K562 (cell line): ENCODE data around the gene FAM177B. TPM values are rescaled to one million over a fixed set of nuclear protein-coding genes. Genes with fewer than 3 reads are reported as not detected.

Source experiments
- ATAC-seq: fragments of 200-7000 bp; cut with Tn5 transposase; 3 replicates; pipeline ENCODE4 v1.9.1; 2020; ENCODE audit warnings: moderate library complexity
- BruUV-seq: library from RNA; stranded (reverse); fragments of 400-500 nt; replicated peaks from 2 replicates; lab custom pipeline; 2021; lab: Mats Ljungman, UMichigan
- CTCF ChIA-PET: fragments of 300-600 bp; formaldehyde crosslinking; extraction: SDS; loops from one replicate; lab custom pipeline; 2021; ENCODE audit warnings: low intra/inter-chr PET ratio; lab: Yijun Ruan, JAX
- POLR2A ChIA-PET: fragments of 300-600, 350-650 bp; sonication (Branson Sonifier 250); formaldehyde crosslinking; extraction: SDS; loops from one replicate; lab custom pipeline; 2021; ENCODE audit warnings: antibody characterized with exemption, inconsistent platforms; lab: Yijun Ruan, JAX
- DNase-seq, 4 experiments: peaks; one replicate each; pipeline versions ENCODE4 v3.0.0 to v3.0.0-alpha.2; 2011 to 2018; ENCODE audit warnings: low spot score in 3 of 4, mixed read lengths in 3 of 4; ENCODE audit errors: extremely low read depth in 1 of 4
- FAIRE-seq: peaks from 2 replicates; lab custom pipeline; 2011; peaks lifted over from hg19 to GRCh38; lab: Jason Lieb, UNC
- H2AFZ ChIP-seq: 2 replicates; pipeline ENCODE4 v1.6.0; 2011; ENCODE audit warnings: low read depth, low read length, control low read depth, inconsistent platforms
- H3K27ac ChIP-seq: fragments of 200-600 bp; 3 replicates; pipeline ENCODE4 v1.8.0; 2011; ENCODE audit warnings: low read depth, mild to moderate bottlenecking, control low read depth, inconsistent platforms, low read length, moderate library complexity, mixed read lengths; ENCODE audit errors: extremely low read depth
- H3K27me3 ChIP-seq, 2 experiments: fragments of 300-600 bp in 1 of 2; 2 replicates in 1 of 2; 3 replicates in 1 of 2; pipeline versions ENCODE4 v1.6.0 to v1.8.0; 2011; ENCODE audit warnings: inconsistent platforms in 2 of 2, low read length in 2 of 2, mild to moderate bottlenecking in 1 of 2, mixed read lengths in 1 of 2, moderate library complexity in 1 of 2; ENCODE audit not compliant: control insufficient read depth in 2 of 2, insufficient read depth in 2 of 2
- H3K36me3 ChIP-seq: fragments of 300-600 bp; 3 replicates; pipeline ENCODE4 v1.8.0; 2011; ENCODE audit warnings: mild to moderate bottlenecking, low read length, inconsistent platforms; ENCODE audit not compliant: control insufficient read depth, insufficient read depth
- H3K4me1 ChIP-seq, 2 experiments: fragments of 200-600 bp in 1 of 2; replicated peaks in 1 of 2; 2 replicates in 1 of 2; 3 replicates in 1 of 2; pipeline versions ENCODE4 v1.5.1 to v1.8.0; 2011; ENCODE audit warnings: inconsistent platforms in 2 of 2, low read length in 2 of 2, mild to moderate bottlenecking in 1 of 2, mixed read lengths in 1 of 2, moderate library complexity in 1 of 2; ENCODE audit not compliant: control insufficient read depth in 2 of 2, insufficient read depth in 2 of 2
- H3K4me2 ChIP-seq: 2 replicates; pipeline ENCODE4 v1.6.1; 2011; ENCODE audit warnings: low read length, control low read depth, inconsistent platforms, mixed read lengths; ENCODE audit not compliant: insufficient read depth
- H3K4me3 ChIP-seq: fragments of 200-600 bp; sonication (generic), shearing (Covaris generic); 2 replicates; pipeline ENCODE4 v1.5.1; 2016; ENCODE audit warnings: control low read depth, inconsistent platforms
- H3K79me2 ChIP-seq: fragments of 200-600 bp; 3 replicates; pipeline ENCODE4 v1.8.0; 2011; ENCODE audit warnings: low read length, inconsistent platforms; ENCODE audit not compliant: control insufficient read depth, insufficient read depth
- H3K9ac ChIP-seq, 2 experiments: 2 replicates each; pipeline versions ENCODE4 v1.6.0 to v1.6.1; 2011; ENCODE audit warnings: low read depth in 2 of 2, low read length in 2 of 2, control low read depth in 1 of 2, inconsistent platforms in 1 of 2, mild to moderate bottlenecking in 1 of 2, mixed read lengths in 1 of 2; ENCODE audit not compliant: insufficient read depth in 1 of 2
- H3K9me1 ChIP-seq: one replicate; pipeline ENCODE4 v1.6.0; 2011; ENCODE audit warnings: inconsistent platforms, mild to moderate bottlenecking, low read length, moderate library complexity; ENCODE audit not compliant: control insufficient read depth, insufficient read depth
- H3K9me3 ChIP-seq: replicated peaks from 2 replicates; pipeline ENCODE4 v1.5.1; 2011; ENCODE audit warnings: low read depth, low read length, inconsistent platforms; ENCODE audit not compliant: control insufficient read depth, insufficient read depth
- H4K20me1 ChIP-seq: replicated peaks from 2 replicates; pipeline ENCODE4 v1.6.1; 2011; ENCODE audit warnings: low read length, inconsistent platforms, mixed read lengths; ENCODE audit not compliant: control insufficient read depth, insufficient read depth
- CBX3 ChIP-seq, 2 experiments: IDR thresholded peaks; 1 replicate in 1 of 2; 2 replicates in 1 of 2; pipeline ENCODE4 v1.6.1; 2012; ENCODE audit warnings: inconsistent platforms in 2 of 2, low read length in 2 of 2, borderline replicate concordance in 1 of 2, control low read depth in 1 of 2
- CTCF ChIP-seq, 3 experiments: IDR thresholded peaks in 2 of 3; conservative IDR thresholded peaks in 1 of 3; 2 replicates each; pipeline ENCODE4 v1.5.1; 2011 to 2012; ENCODE audit warnings: low read length in 3 of 3, mild to moderate bottlenecking in 3 of 3, control low read depth in 2 of 3, improper control_type of control experiment in 1 of 3, inconsistent platforms in 1 of 3, low read depth in 1 of 3, mixed read lengths in 1 of 3, moderate library complexity in 1 of 3; ENCODE audit not compliant: insufficient read depth in 2 of 3
- NELFE ChIP-seq: IDR thresholded peaks from 2 replicates; pipeline ENCODE4 v1.6.1; 2011; ENCODE audit warnings: mild to moderate bottlenecking; ENCODE audit not compliant: insufficient read depth, insufficient read length
- ZMIZ1 ChIP-seq, 2 experiments: fragments of 150-350 bp in 1 of 2; IDR thresholded peaks; 2 replicates each; pipeline ENCODE4 v1.6.1; 2012 to 2016; ENCODE audit warnings: low read depth in 2 of 2, low read length in 2 of 2, mild to moderate bottlenecking in 1 of 2, moderate library complexity in 1 of 2
- ZNF146 ChIP-seq: IDR thresholded peaks from one replicate; pipeline ENCODE4 v1.6.1; 2018; ENCODE audit warnings: missing compliant biosample characterization; ENCODE audit not compliant: unreplicated experiment
- ZNF384 ChIP-seq: IDR thresholded peaks from 2 replicates; pipeline ENCODE4 v1.6.1; 2012; ENCODE audit warnings: low read depth, low read length, improper control_type of control experiment
- WGBS: fragments of 100-300 bp; shearing (Covaris generic); methylation state at CpG from one replicate; pipeline ENCODE4 v1.1.6; 2016; ENCODE audit warnings: low coverage, mixed read lengths; ENCODE audit not compliant: insufficient coverage; ENCODE audit errors: missing lambda C conversion rate; 5-methylcytosine and 5-hydroxymethylcytosine counted together
- in situ Hi-C: fragments of 300-500 bp; cut with MboI; formaldehyde crosslinking; loops from 4 replicates; pipeline ENCODE4 v1.15.0; 2018; ENCODE audit warnings: inconsistent platforms, mixed read lengths
- intact Hi-C: fragments of 100-400 bp; cut with micrococcal nuclease; formaldehyde crosslinking; loops from 2 replicates; pipeline ENCODE4 v1.14.2; 2022
- polyA plus RNA-seq, 8 experiments: library from polyadenylated mRNA; depleted of rRNA in 4 of 8; stranded (reverse) in 5 of 8; unstranded in 3 of 8; fragments of >200 nt; fragmentation: Nextera tagmentation in 2 of 8; fragmentation: Illumina TruSeq in 1 of 8; extraction: Ambion mirVana in 2 of 8; extraction: Trizol in 1 of 8; gene quantifications; 2 replicates each; pipeline versions ENCODE4 v1.2.1 to v1.2.3, GENCODE V29; 2011 to 2014; ENCODE audit warnings: inconsistent platforms in 1 of 8, missing spikeins in 1 of 8
- total RNA-seq, 7 experiments: library from RNA; depleted of rRNA in 6 of 7; stranded (reverse); fragments of >200 nt in 6 of 7; fragmentation: Illumina TruSeq in 2 of 7; extraction: Trizol in 2 of 7; gene quantifications; 2 replicates each; pipeline versions ENCODE4 v1.2.1 to v1.2.3, GENCODE V29; 2011 to 2021; ENCODE audit warnings: low replicate concordance in 1 of 7

Gene FAM177B
- total and polyA plus RNA-seq, 9 of the 15 experiments (the other 6 are each of a cell fraction or from before 2014, with no cell fraction given) = not detected

GRCh38 chr1:222704260-222704659 lies 32.7 kb upstream of the FAM177B start:
- no peak overlapping the region for H3K27ac ChIP-seq
- 73% methylated on average over 1 of the region's 1 CpG for WGBS
- TF ChIP-seq CBX3 (IDR thresholded peaks at IDR 0.05; ENCODE audit: borderline replicate concordance in 1 of 2, low read length in 2 of 2) (peak in 1 of 2 experiments; percentile 37; a peak in 1 of 3 replicates), ZNF146 (CRISPR knock-in tag) (peak; percentile 63), NELFE (no peak)
- no peaks in the 10 kb centered on the region for H3K27me3 ChIP-seq
- DNase-seq (no peak), FAIRE-seq (no peak), ATAC-seq (no peak)
- H3K9me1 ChIP-seq = no peaks in the 10 kb centered on the region
- H3K36me3 ChIP-seq = peaks cover 39% of the 10 kb centered on the region
- no peaks in the 10 kb centered on the region for H3K9me3 ChIP-seq
- POLR2A ChIA-PET = no interaction called here
- H3K9ac ChIP-seq = no peak overlapping the region
- H4K20me1 ChIP-seq = peaks cover under 1% of the 10 kb centered on the region; the same call in 1 of the 2 replicates
- H3K4me1 ChIP-seq = peaks cover 8 to 10% of the 10 kb centered on the region in 2 experiments; a peak in 4 of 5 replicates
- in situ Hi-C loops (no loop called here), intact Hi-C loops (no loop called here)
- H3K4me3 ChIP-seq = no peak overlapping the region
- H2AFZ ChIP-seq = no peak overlapping the region
- peaks cover 53% of the 10 kb centered on the region for H3K79me2 ChIP-seq
- H3K4me2 ChIP-seq = no peak overlapping the region
- CTCF ChIA-PET = no interaction called here
- BruUV-seq = no TSS peak

- peaks cover 17 to 19% of the 10 kb centered on the region in 2 experiments; a peak in 4 of 5 replicates for H3K4me1 ChIP-seq
- H3K9ac ChIP-seq = no peak overlapping the region
- H3K9me1 ChIP-seq = no peaks in the 10 kb centered on the region
- POLR2A ChIA-PET = no interaction called here
- no TSS peak for BruUV-seq
- H4K20me1 ChIP-seq = peaks cover 4% of the 10 kb centered on the region; the same call in 1 of the 2 replicates
- intact Hi-C loops = no loop called here
- peaks cover 79% of the 10 kb centered on the region for H3K79me2 ChIP-seq
- peaks cover 25% of the 10 kb centered on the region for H3K36me3 ChIP-seq
- no peak overlapping the region for H2AFZ ChIP-seq
- in situ Hi-C loops = no loop called here
- FAIRE-seq (no peak), ATAC-seq (no peak), DNase-seq (no peak)
- 57% methylated on average over 3 of the region's 4 CpGs for WGBS
- no peaks in the 10 kb centered on the region for H3K27me3 ChIP-seq
- H3K9me3 ChIP-seq = no peaks in the 10 kb centered on the region
- CTCF ChIA-PET = no interaction called here
- H3K27ac ChIP-seq = no peak overlapping the region
- no peak overlapping the region for H3K4me2 ChIP-seq
- TF ChIP-seq CTCF (IDR thresholded peaks at IDR 0.05 in 2 of 3, conservative IDR thresholded peaks at IDR 0.05 in 1 of 3; ENCODE audit: insufficient read depth in 2 of 3, low read depth in 1 of 3, low read length in 3 of 3) (peak in 1 of 3 experiments; percentile 1; a peak in 1 of 6 replicates), ZMIZ1 (IDR thresholded peaks at IDR 0.05; ENCODE audit: low read depth in 2 of 2, low read length in 2 of 2) (no peak), ZNF384 (0 out of 2 replicates have a peak, but pooled peaks have one; percentile 11)
- no peak overlapping the region for H3K4me3 ChIP-seq
These were observed 30.2 kb upstream of the FAM177B start for GRCh38 chr1:222706815-222707214.
